ENCODE data around the gene INPP5A. TPM values are rescaled to one million over a fixed set of nuclear protein-coding genes. Genes with fewer than 3 reads are reported as not detected.
"Not testable (repeated sequence)": the region's sequence is repeated elsewhere in the genome, so short reads cannot be mapped to it uniquely, and the experiment has no call there.

The INPP5A gene
- total RNA-seq, 2 experiments from 2014 or later: 9.9 TPM

DNA sequence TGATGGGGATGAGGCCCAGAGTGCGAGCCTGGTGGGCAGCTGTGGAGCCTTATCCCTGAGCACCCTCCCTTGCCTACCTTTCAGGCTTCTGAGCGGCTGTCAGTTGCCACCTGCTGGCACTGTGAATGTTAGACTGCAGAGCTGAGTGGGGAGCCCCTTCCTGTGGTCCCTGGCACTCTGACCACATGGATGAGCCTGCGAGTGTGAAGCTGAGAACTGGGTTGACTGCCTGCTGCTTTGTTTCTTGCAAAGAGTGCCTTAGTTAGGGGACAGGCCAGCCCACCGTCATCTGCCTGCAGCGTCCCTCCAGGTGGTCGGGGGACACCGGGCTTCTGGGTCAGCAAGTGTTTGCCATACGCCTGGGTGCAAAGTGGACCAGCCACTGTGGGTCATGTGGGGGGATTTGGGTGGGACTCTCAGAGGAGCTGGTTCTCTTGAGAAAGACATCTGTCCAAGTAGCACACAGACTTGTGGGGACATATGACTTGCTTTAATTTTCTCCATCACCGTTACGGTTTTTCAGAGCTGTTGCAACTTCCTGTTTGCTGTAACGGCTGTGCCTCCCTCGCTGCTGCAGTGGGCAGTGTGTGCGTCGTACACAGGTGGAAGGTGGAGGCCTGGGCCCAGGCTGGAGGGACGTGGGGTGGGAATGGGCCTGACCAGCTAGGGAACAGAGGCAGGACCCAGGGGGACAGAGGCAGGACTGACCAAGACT is 13.7 kb downstream of the INPP5A start:
- no peaks in the 10 kb centered on the region for H3K36me3 Mint-ChIP-seq (ENCODE audit: low read depth)
- H3K9me3 Mint-ChIP-seq (ENCODE audit: insufficient read depth): no peaks in the 10 kb centered on the region
- peak overlapping the region; percentile 45 for H3K4me3 Mint-ChIP-seq
- peaks cover 38% of the 10 kb centered on the region for H3K4me1 Mint-ChIP-seq (ENCODE audit: low read depth)
- DNase-seq (peak; percentile 63), ATAC-seq (peak; percentile 68)
- CTCF ChIA-PET: interaction anchor here (1.1 to 2.7 kb wide), 11 partner anchors 9 to 104 kb away, joined by 3 to 33 read pairs (median 4); no protein-coding TSS in a partner anchor
- peak overlapping the region; percentile 87 for H3K27ac Mint-ChIP-seq
- no peaks in the 10 kb centered on the region for H3K27me3 Mint-ChIP-seq (ENCODE audit: low read depth)
- POLR2A ChIA-PET: interaction anchor here (0.6 to 2.0 kb wide), 8 partner anchors 8 to 284 kb away, joined by 3 to 23 read pairs (median 4); partner anchors contain the start of gene INPP5A

GRCh38 chr10:132551808-132552130 is 14.2 kb downstream of the INPP5A start:
- DNase-seq (no peak), ATAC-seq (peak; percentile 5)
- no peaks in the 10 kb centered on the region for H3K9me3 Mint-ChIP-seq (ENCODE audit: insufficient read depth)
- H3K4me3 Mint-ChIP-seq: peak overlapping the region; percentile 45
- ChIA-PET POLR2A (interaction anchor here (0.9 to 2.0 kb wide), 6 partner anchors 8 to 105 kb away, joined by 3 to 23 read pairs (median 5); partner anchors contain the start of gene INPP5A), CTCF (interaction anchor here (1.1 to 2.7 kb wide), 8 partner anchors 8 to 104 kb away, joined by 3 to 33 read pairs (median 6); no protein-coding TSS in a partner anchor)
- H3K27me3 Mint-ChIP-seq (ENCODE audit: low read depth): no peaks in the 10 kb centered on the region
- H3K27ac Mint-ChIP-seq: peak overlapping the region; percentile 87
- H3K4me1 Mint-ChIP-seq (ENCODE audit: low read depth): peaks cover 38% of the 10 kb centered on the region
- H3K36me3 Mint-ChIP-seq (ENCODE audit: low read depth): no peaks in the 10 kb centered on the region

DNA sequence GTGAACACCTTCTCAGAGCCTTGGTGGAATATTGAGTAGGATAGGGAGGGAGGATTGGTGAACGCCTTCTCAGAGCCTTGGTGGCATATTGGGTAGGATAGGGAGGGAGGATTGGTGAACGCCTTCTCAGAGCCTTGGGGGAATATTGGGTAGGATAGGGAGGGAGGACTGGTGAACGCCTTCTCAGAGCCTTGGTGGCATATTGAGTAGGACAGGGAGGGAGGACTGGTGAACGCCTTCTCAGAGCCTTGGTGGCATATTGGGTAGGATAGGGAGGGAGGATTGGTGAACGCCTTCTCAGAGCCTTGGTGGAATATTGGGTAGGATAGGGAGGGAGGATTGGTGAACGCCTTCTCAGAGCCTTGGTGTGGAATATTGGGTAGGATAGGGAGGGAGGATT is 15.0 kb downstream of the INPP5A start:
- POLR2A ChIA-PET; H3K9me3 Mint-ChIP-seq (ENCODE audit: insufficient read depth); H3K4me3 Mint-ChIP-seq; H3K27ac Mint-ChIP-seq; ATAC-seq; H3K36me3 Mint-ChIP-seq (ENCODE audit: low read depth); CTCF ChIA-PET; H3K27me3 Mint-ChIP-seq (ENCODE audit: low read depth); DNase-seq: not testable (repeated sequence)
- peaks cover 32% of the 10 kb centered on the region for H3K4me1 Mint-ChIP-seq (ENCODE audit: low read depth)

- POLR2A ChIA-PET: interaction anchor here (0.6 kb wide), 1 partner anchor 12 kb away, joined by 3 read pairs; no protein-coding TSS in a partner anchor
- H3K4me1 Mint-ChIP-seq (ENCODE audit: low read depth): peaks cover 30% of the 10 kb centered on the region
- H3K27ac Mint-ChIP-seq; H3K27me3 Mint-ChIP-seq (ENCODE audit: low read depth); DNase-seq; H3K4me3 Mint-ChIP-seq; H3K9me3 Mint-ChIP-seq (ENCODE audit: insufficient read depth); H3K36me3 Mint-ChIP-seq (ENCODE audit: low read depth); CTCF ChIA-PET; ATAC-seq: not testable (repeated sequence)
These were observed 16.0 kb downstream of the INPP5A start for GRCh38 chr10:132553568-132553967.

DNA sequence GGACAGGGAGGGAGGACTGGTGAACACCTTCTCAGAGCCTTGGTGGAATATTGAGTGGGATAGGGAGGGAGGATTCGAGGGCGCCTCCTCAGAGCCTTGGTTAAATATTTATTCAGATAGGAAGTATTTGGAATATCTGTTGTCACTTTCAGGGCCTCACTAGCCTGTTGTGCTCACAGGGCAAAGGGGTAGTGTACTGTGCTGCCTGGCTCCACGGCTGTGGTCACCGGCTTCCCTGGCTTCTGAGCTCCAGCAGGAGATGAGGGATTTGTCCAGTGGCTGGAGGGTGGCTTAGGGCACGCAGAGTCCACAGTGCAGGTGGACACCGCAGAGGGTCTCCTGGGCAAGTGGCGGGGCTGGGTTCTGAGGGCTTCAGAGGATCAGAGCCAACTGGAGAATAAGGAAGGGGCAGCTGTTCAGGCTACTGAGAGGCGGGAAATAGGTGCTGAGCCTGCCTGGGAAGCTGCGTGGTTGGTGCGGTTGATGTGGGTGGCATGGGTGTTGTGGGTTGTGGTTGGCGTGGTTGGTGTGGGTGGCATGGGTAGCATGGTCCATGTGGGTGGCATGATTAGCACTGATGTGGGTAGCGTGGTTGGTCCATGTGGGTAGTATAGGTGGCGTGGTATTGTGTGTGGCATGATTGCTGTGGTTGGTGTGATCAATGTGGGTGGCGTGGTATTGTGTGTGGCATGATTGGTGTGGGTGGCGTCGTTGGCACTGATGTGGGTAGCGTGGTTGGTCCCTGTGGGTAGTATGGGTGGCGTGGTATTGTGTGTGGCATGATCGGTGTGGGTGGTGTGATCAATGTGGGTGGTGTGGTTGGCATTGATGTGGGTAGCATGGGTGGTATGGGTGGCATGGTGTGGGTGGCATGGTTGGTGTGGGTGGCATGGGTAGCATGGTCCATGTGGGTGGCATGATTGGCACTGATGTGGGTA is 16.7 kb downstream of the INPP5A start:
- ChIA-PET POLR2A (interaction anchor here (0.6 kb wide), 1 partner anchor 12 kb away, joined by 3 read pairs; no protein-coding TSS in a partner anchor), CTCF (no interaction called here)
- H3K4me3 Mint-ChIP-seq: no peak overlapping the region
- no peak for DNase-seq
- H3K27ac Mint-ChIP-seq: no peak overlapping the region
- H3K9me3 Mint-ChIP-seq (ENCODE audit: insufficient read depth): no peaks in the 10 kb centered on the region
- H3K36me3 Mint-ChIP-seq (ENCODE audit: low read depth): no peaks in the 10 kb centered on the region
- no peak for ATAC-seq
- H3K27me3 Mint-ChIP-seq (ENCODE audit: low read depth): no peaks in the 10 kb centered on the region
- H3K4me1 Mint-ChIP-seq (ENCODE audit: low read depth): peaks cover 30% of the 10 kb centered on the region

DNA sequence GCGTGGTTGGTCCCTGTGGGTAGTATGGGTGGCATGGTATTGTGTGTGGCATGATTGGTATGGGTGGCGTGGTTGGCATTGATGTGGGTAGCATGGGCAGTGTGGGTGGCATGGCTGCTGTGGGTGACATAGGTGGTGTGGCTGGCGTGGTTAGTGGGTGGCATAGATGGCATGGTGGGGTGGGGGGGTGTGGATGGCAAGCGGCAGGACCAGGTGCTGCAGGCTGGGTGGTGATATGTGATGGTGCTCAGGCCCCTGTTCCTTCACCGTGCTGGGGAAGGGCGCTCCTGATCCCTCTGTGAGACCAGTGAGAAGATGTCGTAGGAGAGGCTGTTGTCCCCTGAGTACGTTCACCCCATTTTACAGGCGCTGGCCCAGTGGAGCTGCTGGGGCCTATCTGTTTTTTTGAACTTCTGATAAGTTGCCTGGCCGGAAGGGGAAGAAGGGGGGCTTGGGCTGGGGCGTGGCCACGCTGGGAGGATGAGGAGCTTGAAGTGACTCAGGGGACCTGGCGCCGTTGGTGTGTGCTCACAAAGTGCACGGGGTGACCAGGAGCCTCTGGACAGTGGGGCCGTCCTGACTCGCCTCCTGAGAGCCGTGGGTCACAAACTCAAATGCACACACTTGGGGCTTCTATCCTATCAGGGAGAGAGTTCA is 17.5 kb downstream of the INPP5A start:
- ATAC-seq: peak; percentile 45
- H3K9me3 Mint-ChIP-seq (ENCODE audit: insufficient read depth): no peaks in the 10 kb centered on the region
- H3K36me3 Mint-ChIP-seq (ENCODE audit: low read depth): no peaks in the 10 kb centered on the region
- ChIA-PET CTCF (no interaction called here), POLR2A (no interaction called here)
- H3K27ac Mint-ChIP-seq: no peak overlapping the region
- no peak overlapping the region for H3K4me3 Mint-ChIP-seq
- H3K4me1 Mint-ChIP-seq (ENCODE audit: low read depth): peaks cover 32% of the 10 kb centered on the region
- H3K27me3 Mint-ChIP-seq (ENCODE audit: low read depth): no peaks in the 10 kb centered on the region
- DNase-seq: peak; percentile 81

DNA sequence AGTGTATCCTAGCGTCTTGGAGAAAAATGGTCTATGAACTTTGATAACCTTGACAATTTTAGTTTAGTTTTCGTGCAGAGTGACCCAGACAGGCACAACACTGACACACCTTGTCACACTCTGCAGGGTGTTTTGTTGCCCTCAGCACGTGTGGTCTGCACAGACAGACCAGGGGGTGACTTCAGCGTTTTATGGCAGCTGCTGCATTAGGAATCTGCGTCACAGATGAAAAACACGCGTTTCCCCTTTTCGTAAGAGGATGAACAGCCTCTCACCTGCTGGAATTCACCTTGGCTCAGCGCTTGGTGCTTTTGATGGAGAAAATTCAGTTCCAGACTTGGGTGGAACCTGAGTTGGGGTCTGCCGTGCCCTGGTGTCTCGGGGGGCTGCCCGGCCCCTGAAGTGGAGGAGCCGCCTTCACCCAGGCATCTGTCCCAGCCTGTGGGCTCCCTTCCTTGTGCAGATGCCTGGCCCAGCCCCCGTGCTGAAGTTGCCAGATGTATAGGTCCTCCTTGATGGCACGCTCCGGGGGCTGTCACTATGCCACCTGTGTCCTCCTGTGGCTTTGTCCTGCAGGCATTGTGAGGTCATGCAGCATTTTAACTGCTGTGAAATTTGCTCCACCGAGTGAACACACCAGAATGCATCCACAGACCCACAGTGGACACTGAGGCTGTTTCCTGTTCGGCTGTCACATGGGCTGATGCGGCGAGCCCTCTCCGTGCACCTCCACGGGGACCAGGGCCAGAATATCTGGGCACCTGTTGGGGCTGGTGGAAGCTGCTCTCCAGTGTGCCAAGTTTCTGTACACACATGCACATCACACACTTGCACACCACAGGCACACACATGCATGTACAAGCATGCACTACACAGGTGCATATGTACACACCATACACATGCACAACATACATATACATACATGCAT is 18.3 kb downstream of the INPP5A start:
- no peak for ATAC-seq
- DNase-seq: no peak
- Mint-ChIP-seq H3K36me3 (ENCODE audit: low read depth) (no peaks in the 10 kb centered on the region), H3K4me3 (no peak overlapping the region), H3K27me3 (ENCODE audit: low read depth) (no peaks in the 10 kb centered on the region), H3K4me1 (ENCODE audit: low read depth) (peaks cover 29% of the 10 kb centered on the region), H3K27ac (no peak overlapping the region), H3K9me3 (ENCODE audit: insufficient read depth) (no peaks in the 10 kb centered on the region)
- POLR2A ChIA-PET: no interaction called here
- CTCF ChIA-PET: no interaction called here

DNA sequence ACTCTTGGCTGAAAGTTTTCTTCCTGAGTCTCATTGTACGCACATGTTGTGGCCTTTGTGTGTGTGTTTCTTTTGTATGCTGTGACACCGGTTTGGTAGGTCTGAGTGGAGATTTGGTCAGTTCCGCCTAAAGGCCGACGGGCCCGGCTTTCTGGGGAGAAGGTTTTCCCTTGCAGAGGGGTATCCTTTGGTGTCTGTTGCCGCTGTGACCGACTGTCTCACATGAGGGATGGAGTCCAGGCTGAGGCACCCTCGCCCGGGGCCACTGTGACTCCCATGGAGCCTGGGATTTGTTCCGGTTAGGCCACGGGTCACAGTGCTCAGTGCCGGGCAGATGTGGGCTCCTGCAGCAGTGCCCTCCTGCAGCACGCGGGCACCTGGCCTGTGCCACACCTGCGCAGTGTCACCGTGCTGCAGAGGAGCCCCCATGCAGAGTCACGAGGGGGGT is 19.4 kb downstream of the INPP5A start:
- DNase-seq (no peak), ATAC-seq (no peak)
- peaks cover 18% of the 10 kb centered on the region for H3K4me1 Mint-ChIP-seq (ENCODE audit: low read depth)
- H3K27me3 Mint-ChIP-seq (ENCODE audit: low read depth): no peaks in the 10 kb centered on the region
- ChIA-PET CTCF (no interaction called here), POLR2A (no interaction called here)
- H3K36me3 Mint-ChIP-seq (ENCODE audit: low read depth): no peaks in the 10 kb centered on the region
- H3K4me3 Mint-ChIP-seq: no peak overlapping the region
- no peak overlapping the region for H3K27ac Mint-ChIP-seq
- no peaks in the 10 kb centered on the region for H3K9me3 Mint-ChIP-seq (ENCODE audit: insufficient read depth)

- Mint-ChIP-seq H3K4me1 (ENCODE audit: low read depth) (peaks cover 18% of the 10 kb centered on the region), H3K4me3 (no peak overlapping the region), H3K27ac (no peak overlapping the region), H3K36me3 (ENCODE audit: low read depth) (no peaks in the 10 kb centered on the region), H3K27me3 (ENCODE audit: low read depth) (no peaks in the 10 kb centered on the region), H3K9me3 (ENCODE audit: insufficient read depth) (no peaks in the 10 kb centered on the region)
- ATAC-seq: no peak
- ChIA-PET POLR2A (no interaction called here), CTCF (no interaction called here)
- DNase-seq: no peak
These were observed 20.3 kb downstream of the INPP5A start for GRCh38 chr10:132557696-132558515.

DNA sequence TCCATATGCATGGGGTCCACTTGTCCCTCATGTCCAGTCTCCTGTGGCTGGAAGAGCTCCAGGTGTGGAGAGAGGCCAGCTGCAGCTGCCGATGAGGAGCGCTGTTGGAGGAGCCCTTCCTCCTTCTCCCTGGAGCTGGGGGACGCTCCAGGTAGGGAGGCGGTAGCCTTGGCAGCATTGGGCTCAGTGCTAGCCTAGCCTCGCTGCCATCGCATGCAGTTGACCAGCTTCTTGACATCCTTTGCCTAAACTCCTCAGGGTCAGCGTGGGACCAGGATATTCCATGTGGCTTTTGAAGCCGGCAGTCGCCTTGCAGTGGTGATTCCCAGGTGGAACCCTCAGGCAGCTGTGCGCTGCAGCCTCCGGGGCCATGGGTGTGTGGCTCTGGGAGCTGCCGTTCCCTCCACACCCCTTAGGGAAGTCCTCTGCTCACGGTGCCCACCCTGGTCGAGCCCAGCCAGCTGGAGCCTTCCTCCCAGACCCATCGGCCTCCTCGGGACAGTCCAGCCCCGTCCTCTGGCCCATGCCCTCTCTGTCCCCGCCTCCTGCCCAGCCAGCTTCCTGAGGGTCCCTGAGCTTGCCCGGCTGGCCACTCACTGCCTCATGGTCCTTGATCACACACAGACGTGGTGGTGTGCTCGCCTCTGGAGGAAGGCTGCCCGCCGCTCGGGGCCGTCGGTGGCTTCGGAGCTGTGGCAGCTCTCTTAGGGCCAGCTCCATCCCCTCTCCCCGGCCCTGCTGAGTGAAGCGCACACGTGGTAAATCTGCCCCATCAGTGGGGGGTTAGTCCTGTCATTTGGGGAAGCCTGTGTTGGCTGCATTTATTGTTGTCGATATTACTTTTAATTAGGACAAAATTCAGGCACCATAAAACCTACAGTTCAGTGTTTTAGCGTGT is 21.2 kb downstream of the INPP5A start:
- POLR2A ChIA-PET: interaction anchor here (1.3 kb wide), 1 partner anchor 7 kb away, joined by 3 read pairs; no protein-coding TSS in a partner anchor
- Mint-ChIP-seq H3K9me3 (ENCODE audit: insufficient read depth) (no peaks in the 10 kb centered on the region), H3K4me1 (ENCODE audit: low read depth) (peaks cover 18% of the 10 kb centered on the region), H3K27ac (no peak overlapping the region), H3K4me3 (no peak overlapping the region), H3K27me3 (ENCODE audit: low read depth) (no peaks in the 10 kb centered on the region), H3K36me3 (ENCODE audit: low read depth) (no peaks in the 10 kb centered on the region)
- DNase-seq (no peak), ATAC-seq (no peak)
- CTCF ChIA-PET: no interaction called here
